Activated T-cell treated with anti-CD3 and anti-CD28 coated beads, Interleukin-2, amount 50 U/mL, for 48 hours (primary cell): Measurements from ENCODE around the gene MSH6.

Source experiments
- DNase-seq, 2 experiments: peaks; one replicate each; pipeline ENCODE4 v3.0.0-alpha.2; 2020

Gene MSH6

GRCh38 chr2:47782671-47783485 is at the start of gene MSH6:
Gene MSH6 (plus strand): TSS chr2:47783145. CDS start chr2:47783234, 89 bp downstream.
- peak; percentile 87 to 92 for DNase-seq

- DNase-seq = no peak
Observed at GRCh38 chr2:47735136-47735869, 47.6 kb upstream of the MSH6 start.

- DNase-seq = no peak
Observed at GRCh38 chr2:47735912-47736311, 47.0 kb upstream of the MSH6 start.

- DNase-seq = no peak
Observed at GRCh38 chr2:47737191-47737975, 45.6 kb upstream of the MSH6 start.

- no peak for DNase-seq
Observed at GRCh38 chr2:47738331-47738730, 44.6 kb upstream of the MSH6 start.

GRCh38 chr2:47741101-47741500 is 41.8 kb upstream of the MSH6 start:
- DNase-seq = no peak

GRCh38 chr2:47741637-47742036 is 41.3 kb upstream of the MSH6 start:
- no peak for DNase-seq

GRCh38 chr2:47744074-47744473 is 38.9 kb upstream of the MSH6 start:
- no peak for DNase-seq

GRCh38 chr2:47747878-47748277 is 35.1 kb upstream of the MSH6 start:
- no peak for DNase-seq

GRCh38 chr2:47751856-47752414 is 31.0 kb upstream of the MSH6 start:
- no peak for DNase-seq

GRCh38 chr2:47767497-47767844 is 15.5 kb upstream of the MSH6 start:
- no peak for DNase-seq

- DNase-seq = peak; percentile 81 to 85
Observed at GRCh38 chr2:47767880-47768609, 14.9 kb upstream of the MSH6 start.

GRCh38 chr2:47769318-47769717 is 13.6 kb upstream of the MSH6 start:
- no peak for DNase-seq

GRCh38 chr2:47771211-47771610 is 11.7 kb upstream of the MSH6 start:
- DNase-seq = no peak

- DNase-seq = no peak
Observed at GRCh38 chr2:47772343-47772742, 10.6 kb upstream of the MSH6 start.

GRCh38 chr2:47774567-47774966 is 8.4 kb upstream of the MSH6 start:
- DNase-seq = no peak

GRCh38 chr2:47777277-47777937 is 5.5 kb upstream of the MSH6 start:
- no peak for DNase-seq

GRCh38 chr2:47778698-47779425 is 4.1 kb upstream of the MSH6 start:
- DNase-seq = no peak

- DNase-seq = no peak
Observed at GRCh38 chr2:47779426-47779790, 3.5 kb upstream of the MSH6 start.

- DNase-seq = no peak
Observed at GRCh38 chr2:47782381-47782670, 619 bp upstream of the MSH6 start.
